ENCODE data around the gene ROMO1. TPM values are rescaled to one million over a fixed set of nuclear protein-coding genes. Genes with fewer than 3 reads are reported as not detected.

Gene ROMO1
- polyA plus RNA-seq, 2 of the 4 experiments (the other 2 are of a cell fraction) = 201 to 430 TPM

GRCh38 chr20:35650632-35651031 lies 48.6 kb upstream of the ROMO1 start:
- CTCF ChIA-PET = no interaction called here
- WGBS (ENCODE audit: missing lambda C conversion rate) = 88% methylated on average over 3 of the region's 3 CpGs
- Histone ChIP-seq H3K27ac (no peak overlapping the region), H3K9me3 (no peaks in the 10 kb centered on the region), H3K4me2 (no peak overlapping the region), H3K4me3 (no peak overlapping the region), H3K4me1 (no peaks in the 10 kb centered on the region; the same call in 2 of the 3 replicates)
- TF ChIP-seq MAFK (IDR thresholded peaks at IDR 0.05; ENCODE audit: partially characterized antibody) = no peak
- no peak for TF ChIP-seq EHF (CRISPR knock-in tag; IDR thresholded peaks at IDR 0.05)
- no peak for TF ChIP-seq RCOR1 (IDR thresholded peaks at IDR 0.05; ENCODE audit: low read depth, low read length)
- TF ChIP-seq, protein P1, sequence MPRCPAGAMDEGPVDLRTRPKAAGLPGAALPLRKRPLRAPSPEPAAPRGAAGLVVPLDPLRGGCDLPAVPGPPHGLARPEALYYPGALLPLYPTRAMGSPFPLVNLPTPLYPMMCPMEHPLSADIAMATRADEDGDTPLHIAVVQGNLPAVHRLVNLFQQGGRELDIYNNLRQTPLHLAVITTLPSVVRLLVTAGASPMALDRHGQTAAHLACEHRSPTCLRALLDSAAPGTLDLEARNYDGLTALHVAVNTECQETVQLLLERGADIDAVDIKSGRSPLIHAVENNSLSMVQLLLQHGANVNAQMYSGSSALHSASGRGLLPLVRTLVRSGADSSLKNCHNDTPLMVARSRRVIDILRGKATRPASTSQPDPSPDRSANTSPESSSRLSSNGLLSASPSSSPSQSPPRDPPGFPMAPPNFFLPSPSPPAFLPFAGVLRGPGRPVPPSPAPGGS (IDR thresholded peaks at IDR 0.05) = no peak
- TF ChIP-seq EP300 (IDR thresholded peaks at IDR 0.05) = no peak
- no peak for TF ChIP-seq PHF8 (IDR thresholded peaks at IDR 0.05; ENCODE audit: borderline replicate concordance, low read depth)
- no peak for TF ChIP-seq RNF2 (IDR thresholded peaks at IDR 0.05; ENCODE audit: borderline replicate concordance, low read depth)
- no peak for TF ChIP-seq RAD21 (conservative IDR thresholded peaks at IDR 0.05 in 1 of 2, IDR thresholded peaks at IDR 0.05 in 1 of 2)
- TF ChIP-seq RARB (CRISPR knock-in tag; IDR thresholded peaks at IDR 0.05) = no peak
- TF ChIP-seq EHMT2 (IDR thresholded peaks at IDR 0.05; ENCODE audit: low read depth) = no peak
- no peak for TF ChIP-seq HES2 (IDR thresholded peaks at IDR 0.05)
- TF ChIP-seq CBX8 (IDR thresholded peaks at IDR 0.05) = no peak
- TF ChIP-seq, protein P2, sequence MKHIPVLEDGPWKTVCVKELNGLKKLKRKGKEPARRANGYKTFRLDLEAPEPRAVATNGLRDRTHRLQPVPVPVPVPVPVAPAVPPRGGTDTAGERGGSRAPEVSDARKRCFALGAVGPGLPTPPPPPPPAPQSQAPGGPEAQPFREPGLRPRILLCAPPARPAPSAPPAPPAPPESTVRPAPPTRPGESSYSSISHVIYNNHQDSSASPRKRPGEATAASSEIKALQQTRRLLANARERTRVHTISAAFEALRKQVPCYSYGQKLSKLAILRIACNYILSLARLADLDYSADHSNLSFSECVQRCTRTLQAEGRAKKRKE (CRISPR knock-in tag; IDR thresholded peaks at IDR 0.05; ENCODE audit: low read depth) = no peak
- no peak for TF ChIP-seq JUN (IDR thresholded peaks at IDR 0.05)
- no peak for TF ChIP-seq TFCP2L1 (CRISPR knock-in tag; IDR thresholded peaks at IDR 0.05)
- no peak for TF ChIP-seq HOXB5 (CRISPR knock-in tag; IDR thresholded peaks at IDR 0.05)
- no peak for TF ChIP-seq HOXB13 (CRISPR knock-in tag; IDR thresholded peaks at IDR 0.05; ENCODE audit: low read depth)
- no peak for ATAC-seq
- no peak for DNase-seq (ENCODE audit: low read depth in 1 of 2, low spot score in 1 of 2)
- POLR2A ChIA-PET = no interaction called here
- FAIRE-seq = no peak

DNA sequence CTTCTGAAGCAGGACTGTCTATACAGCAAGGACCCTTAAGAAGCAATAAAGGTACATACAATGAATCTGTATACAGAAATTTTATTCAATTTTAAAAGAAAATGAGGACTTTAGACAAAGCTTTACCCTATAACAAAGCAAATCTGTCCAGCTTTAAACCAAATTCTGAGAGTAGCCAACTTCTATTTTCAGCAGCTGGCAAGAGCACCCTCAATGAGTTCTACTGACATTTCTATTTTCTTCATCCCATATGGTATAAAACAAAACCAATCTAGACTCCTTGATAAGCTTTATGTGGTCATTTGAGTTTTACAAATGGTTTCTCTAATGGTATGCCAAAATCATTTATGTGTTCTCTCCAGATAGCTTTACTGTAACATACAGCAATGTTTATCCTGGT lies 47.2 kb upstream of the ROMO1 start:
- H3K4me1 ChIP-seq = no peaks in the 10 kb centered on the region; the same call in 2 of the 3 replicates
- no peak overlapping the region for H3K27ac ChIP-seq
- no peak for TF ChIP-seq HEYL (CRISPR knock-in tag; IDR thresholded peaks at IDR 0.05)
- no peak for TF ChIP-seq SMC3 (IDR thresholded peaks at IDR 0.05)
- TF ChIP-seq JUNB (IDR thresholded peaks at IDR 0.05) = no peak
- TF ChIP-seq RARB (CRISPR knock-in tag; IDR thresholded peaks at IDR 0.05) = no peak
- no peak for TF ChIP-seq NR3C1 (IDR thresholded peaks at IDR 0.05)
- DNase-seq (ENCODE audit: low read depth in 1 of 2, low spot score in 1 of 2) (no peak), ATAC-seq (no peak), FAIRE-seq (no peak)
- H3K4me2 ChIP-seq = no peak overlapping the region
- ChIA-PET POLR2A (interaction anchor here (0.9 kb wide), 1 partner anchor 12 kb away, joined by 4 read pairs; no protein-coding TSS in a partner anchor), CTCF (interaction anchor here (1.1 kb wide), 1 partner anchor 152 kb away, joined by 3 read pairs; no protein-coding TSS in a partner anchor)
- no peaks in the 10 kb centered on the region for H3K9me3 ChIP-seq
- no peak overlapping the region for H3K4me3 ChIP-seq

- 96% methylated on average over 13 of the region's 13 CpGs for WGBS (ENCODE audit: missing lambda C conversion rate)
- FAIRE-seq (no peak), ATAC-seq (peak; percentile 47 to 50; a peak in 4 of 6 replicates), DNase-seq (ENCODE audit: low read depth in 1 of 2, low spot score in 1 of 2) (no peak)
- no peak overlapping the region for H3K27ac ChIP-seq
- H3K4me3 ChIP-seq = no peak overlapping the region
- no peaks in the 10 kb centered on the region; the same call in 2 of the 3 replicates for H3K4me1 ChIP-seq
- H3K9me3 ChIP-seq = no peaks in the 10 kb centered on the region
- ChIA-PET POLR2A (no interaction called here), CTCF (interaction anchor here (1.0 to 2.3 kb wide), 3 partner anchors 33 to 153 kb away, joined by 3 to 8 read pairs (median 3); no protein-coding TSS in a partner anchor)
- H3K4me2 ChIP-seq = no peak overlapping the region
- no peak; the same call in 1 of the 2 replicates for TF ChIP-seq POLR2AphosphoS2 (conservative IDR thresholded peaks at IDR 0.05; ENCODE audit: low read length)
- TF ChIP-seq HMGXB4 (CRISPR knock-in tag; IDR thresholded peaks at IDR 0.05; ENCODE audit: borderline replicate concordance) = no peak
- no peak for TF ChIP-seq PHF8 (IDR thresholded peaks at IDR 0.05; ENCODE audit: borderline replicate concordance, low read depth)
- TF ChIP-seq CHD4 (IDR thresholded peaks at IDR 0.05; ENCODE audit: borderline replicate concordance) = no peak
- no peak for TF ChIP-seq POLR2A (IDR thresholded peaks at IDR 0.05; ENCODE audit: low read length)
- TF ChIP-seq CTCF (IDR thresholded peaks at IDR 0.05) = no peak
- no peak for TF ChIP-seq MAFK (IDR thresholded peaks at IDR 0.05; ENCODE audit: partially characterized antibody)
- no peak for TF ChIP-seq CEBPB (IDR thresholded peaks at IDR 0.05)
- no peak for TF ChIP-seq EP300 (IDR thresholded peaks at IDR 0.05)
- TF ChIP-seq HDAC2 (IDR thresholded peaks at IDR 0.05) = no peak
- TF ChIP-seq CBX8 (IDR thresholded peaks at IDR 0.05) = no peak
- no peak for TF ChIP-seq CHD2 (IDR thresholded peaks at IDR 0.05; ENCODE audit: low read length, partially characterized antibody)
Observed at GRCh38 chr20:35652641-35653429, 46.4 kb upstream of the ROMO1 start.

Data from A549 (cell line).